Omental fat pad (tissue), 4 donors: ENCODE results near the gene ANAPC5. TPM values are rescaled to one million over a fixed set of nuclear protein-coding genes. Genes with fewer than 3 reads are reported as not detected.
"Not testable (repeated sequence)": the region's sequence is repeated elsewhere in the genome, so short reads cannot be mapped to it uniquely, and the experiment has no call there.

ENCODE experiments used
- ATAC-seq: fragments of 150-250 bp; one replicate; pipeline ENCODE4 v1.9.1; 2016; ENCODE audit warnings: mild to moderate bottlenecking, moderate library complexity; ENCODE audit not compliant: low FRiP score
- DNase-seq: peaks from one replicate; pipeline ENCODE4 v3.0.0-alpha.2; 2019; ENCODE audit warnings: low spot score
- total RNA-seq, 4 donors: library from RNA; depleted of rRNA; stranded (reverse); fragments of >200 nt; gene quantifications; one replicate each; pipeline ENCODE4 v1.1.0, GENCODE V29; 2016
- TF ChIP-seq, protein P1 (sequence below), 3 donors: fragments of 450-650 bp; IDR thresholded peaks; one replicate each; pipeline ENCODE4 v1.5.1; 2016 to 2017; ENCODE audit warnings: antibody characterized with exemption in 3 of 3, mild to moderate bottlenecking in 3 of 3, moderate library complexity in 2 of 3

ANAPC5 gene
- total RNA-seq, 4 donors from 2014 or later, result 88.2 to 154 (median 101) TPM

DNA sequence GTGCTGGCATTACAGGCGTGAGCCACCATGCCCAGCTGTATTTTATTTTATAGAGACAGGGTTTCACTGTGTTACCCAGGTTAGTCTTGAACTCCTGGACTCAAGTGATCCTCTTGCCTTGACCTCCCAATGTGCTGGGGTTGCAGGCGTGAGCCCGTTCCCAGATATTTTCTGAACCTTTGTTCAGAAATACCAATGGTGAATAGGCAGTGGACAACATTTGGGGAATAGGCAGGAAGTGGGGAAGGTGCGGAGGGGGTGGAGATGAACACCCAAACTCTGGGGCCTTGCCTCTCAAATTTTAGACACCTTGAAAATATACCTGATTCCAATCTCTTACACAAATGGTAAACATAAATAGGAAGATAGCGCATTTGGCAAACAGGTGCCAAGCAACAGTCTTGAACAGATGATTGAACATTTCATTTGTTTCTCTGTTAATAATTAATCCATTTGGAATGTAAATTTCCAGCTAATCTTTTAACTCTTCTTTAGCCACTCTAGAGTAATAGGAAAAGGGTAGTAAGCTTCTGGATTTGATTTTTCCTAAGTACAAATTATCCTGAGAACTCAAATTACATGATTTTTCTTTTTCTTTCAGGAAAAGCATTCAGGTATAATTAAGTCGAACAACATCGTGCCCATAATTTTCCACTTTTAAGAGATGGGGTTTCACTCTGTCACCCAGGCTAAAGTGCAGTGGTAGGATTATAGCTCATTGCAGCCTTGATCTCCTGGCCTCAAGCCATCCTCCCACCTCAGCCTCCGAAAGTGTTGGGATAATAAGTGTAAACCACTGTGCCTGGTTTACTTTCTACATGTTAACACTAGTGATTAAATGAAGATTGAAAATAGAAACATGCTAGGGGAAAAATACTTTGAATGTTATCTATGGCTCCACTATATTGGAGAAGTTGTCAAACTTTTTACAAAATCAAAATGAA is 24.8 kb upstream of the ANAPC5 start:
- TF ChIP-seq, protein P1, sequence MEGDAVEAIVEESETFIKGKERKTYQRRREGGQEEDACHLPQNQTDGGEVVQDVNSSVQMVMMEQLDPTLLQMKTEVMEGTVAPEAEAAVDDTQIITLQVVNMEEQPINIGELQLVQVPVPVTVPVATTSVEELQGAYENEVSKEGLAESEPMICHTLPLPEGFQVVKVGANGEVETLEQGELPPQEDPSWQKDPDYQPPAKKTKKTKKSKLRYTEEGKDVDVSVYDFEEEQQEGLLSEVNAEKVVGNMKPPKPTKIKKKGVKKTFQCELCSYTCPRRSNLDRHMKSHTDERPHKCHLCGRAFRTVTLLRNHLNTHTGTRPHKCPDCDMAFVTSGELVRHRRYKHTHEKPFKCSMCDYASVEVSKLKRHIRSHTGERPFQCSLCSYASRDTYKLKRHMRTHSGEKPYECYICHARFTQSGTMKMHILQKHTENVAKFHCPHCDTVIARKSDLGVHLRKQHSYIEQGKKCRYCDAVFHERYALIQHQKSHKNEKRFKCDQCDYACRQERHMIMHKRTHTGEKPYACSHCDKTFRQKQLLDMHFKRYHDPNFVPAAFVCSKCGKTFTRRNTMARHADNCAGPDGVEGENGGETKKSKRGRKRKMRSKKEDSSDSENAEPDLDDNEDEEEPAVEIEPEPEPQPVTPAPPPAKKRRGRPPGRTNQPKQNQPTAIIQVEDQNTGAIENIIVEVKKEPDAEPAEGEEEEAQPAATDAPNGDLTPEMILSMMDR (IDR thresholded peaks at IDR 0.05), result no peak
- ATAC-seq (no peak), DNase-seq (no peak)

DNA sequence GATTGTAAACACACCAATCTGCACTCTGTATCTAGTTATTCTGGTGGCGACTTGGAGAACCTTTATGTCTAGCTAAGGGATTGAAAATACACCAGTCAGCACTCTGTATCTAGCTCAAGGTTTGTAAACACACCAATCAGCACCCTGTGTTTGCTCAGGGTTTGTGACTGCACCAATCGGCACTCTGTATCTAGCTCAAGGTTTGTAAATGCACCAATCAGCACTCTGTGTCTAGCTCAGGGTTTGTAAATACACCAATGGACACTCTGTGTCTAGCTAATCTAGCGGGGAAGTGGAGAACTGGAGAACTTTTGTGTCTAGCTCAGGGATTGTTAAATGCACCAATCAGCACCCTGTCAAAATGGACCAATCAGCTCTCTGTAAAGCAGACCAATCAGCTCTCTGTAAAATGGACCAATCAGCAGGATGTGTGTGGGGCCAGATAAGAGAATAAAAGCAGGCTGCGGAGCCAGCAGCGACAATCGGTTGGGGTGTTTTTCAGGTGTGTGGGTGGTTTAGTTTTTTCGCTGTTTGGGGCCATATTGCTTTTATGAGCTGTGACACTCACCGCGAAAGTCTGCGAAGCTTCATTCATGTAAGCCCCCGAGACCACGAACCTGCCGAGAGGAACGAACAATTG is 22.9 kb upstream of the ANAPC5 start:
- DNase-seq, ATAC-seq: not testable (repeated sequence)

DNA sequence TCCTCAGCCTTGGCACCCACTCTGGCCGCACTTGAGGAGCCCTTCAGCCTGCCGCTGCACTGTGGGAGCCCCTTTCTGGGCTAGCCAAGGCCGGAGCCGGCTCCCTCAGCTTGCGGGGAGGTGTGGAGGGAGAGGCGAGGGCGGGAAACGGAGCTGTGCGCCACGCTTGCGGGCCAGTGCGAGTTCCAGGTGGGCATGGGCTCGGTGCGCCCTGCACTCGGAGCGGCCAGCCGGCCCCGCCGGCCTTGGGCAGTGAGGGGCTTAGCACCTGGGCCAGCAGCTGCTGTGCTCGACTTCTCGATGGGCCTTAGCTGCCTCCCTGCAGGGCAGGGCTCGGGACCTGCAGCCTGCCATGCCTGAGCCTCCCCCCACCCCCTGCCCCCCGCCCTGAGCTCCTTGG is 22.1 kb upstream of the ANAPC5 start:
- not testable (repeated sequence) for DNase-seq, ATAC-seq

DNA sequence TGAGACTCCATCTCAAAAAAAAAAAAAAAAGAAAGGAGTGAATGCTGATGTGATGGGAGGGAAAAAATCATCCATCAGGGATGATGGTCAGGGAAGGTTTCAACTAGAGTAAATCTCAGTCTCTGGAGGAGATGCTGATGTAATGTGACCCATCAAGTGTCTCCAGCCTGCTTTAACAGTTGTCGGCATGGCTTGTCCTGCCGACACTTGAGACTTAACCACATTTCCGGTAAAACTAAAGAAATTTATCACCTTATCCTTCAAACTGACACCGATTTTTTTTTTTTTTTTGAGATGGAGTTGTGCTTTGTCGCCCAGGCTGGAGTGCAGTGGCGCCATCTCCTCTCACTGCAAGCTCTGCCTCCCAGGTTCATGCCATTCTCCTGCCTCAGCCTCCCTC is 21.5 kb upstream of the ANAPC5 start:
- TF ChIP-seq, protein P1 (IDR thresholded peaks at IDR 0.05), result no peak
- DNase-seq, result no peak
- no peak for ATAC-seq

DNA sequence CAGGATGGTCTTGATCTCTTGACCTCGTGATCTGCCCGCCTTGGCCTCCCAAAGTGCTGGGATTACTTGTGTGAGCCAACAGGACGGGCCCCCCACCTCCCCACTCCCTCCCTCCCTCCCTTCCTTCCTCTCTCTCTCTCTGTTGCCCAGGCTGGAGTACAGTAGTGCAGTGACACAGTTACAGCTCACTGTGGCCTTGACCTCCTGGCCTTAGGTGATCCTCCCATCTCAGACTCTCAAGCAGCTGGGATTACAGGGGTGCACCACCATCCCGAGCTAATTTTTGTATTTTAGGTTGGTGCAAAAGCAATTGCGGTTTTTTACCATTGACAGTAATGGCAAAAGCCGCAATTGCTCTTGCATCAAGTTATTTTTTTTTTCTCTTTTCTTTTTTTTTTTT is 19.2 kb upstream of the ANAPC5 start:
- DNase-seq (no peak), ATAC-seq (no peak)
- TF ChIP-seq, protein P1 (IDR thresholded peaks at IDR 0.05), result no peak

DNA sequence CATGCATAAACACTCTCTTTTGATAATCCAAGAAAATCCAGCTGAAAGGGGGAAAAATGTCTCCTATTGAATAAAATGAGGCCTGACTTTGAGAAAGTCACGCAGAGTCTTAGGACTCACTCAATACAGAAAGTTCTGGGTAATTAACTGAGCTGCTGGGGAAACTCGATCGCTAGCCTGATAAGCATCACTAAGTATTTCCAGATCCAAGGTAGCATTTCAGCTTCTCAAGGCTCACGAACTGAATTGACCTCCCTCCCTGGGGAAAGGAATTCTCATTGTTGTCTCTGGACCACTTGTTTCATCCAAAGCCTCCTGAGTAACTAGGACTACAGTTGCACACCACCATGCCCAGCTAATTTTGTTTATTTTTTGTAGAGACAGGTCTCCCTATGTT is 13.8 kb upstream of the ANAPC5 start:
- ATAC-seq (no peak), DNase-seq (no peak)
- TF ChIP-seq, protein P1 (IDR thresholded peaks at IDR 0.05), result no peak

DNA sequence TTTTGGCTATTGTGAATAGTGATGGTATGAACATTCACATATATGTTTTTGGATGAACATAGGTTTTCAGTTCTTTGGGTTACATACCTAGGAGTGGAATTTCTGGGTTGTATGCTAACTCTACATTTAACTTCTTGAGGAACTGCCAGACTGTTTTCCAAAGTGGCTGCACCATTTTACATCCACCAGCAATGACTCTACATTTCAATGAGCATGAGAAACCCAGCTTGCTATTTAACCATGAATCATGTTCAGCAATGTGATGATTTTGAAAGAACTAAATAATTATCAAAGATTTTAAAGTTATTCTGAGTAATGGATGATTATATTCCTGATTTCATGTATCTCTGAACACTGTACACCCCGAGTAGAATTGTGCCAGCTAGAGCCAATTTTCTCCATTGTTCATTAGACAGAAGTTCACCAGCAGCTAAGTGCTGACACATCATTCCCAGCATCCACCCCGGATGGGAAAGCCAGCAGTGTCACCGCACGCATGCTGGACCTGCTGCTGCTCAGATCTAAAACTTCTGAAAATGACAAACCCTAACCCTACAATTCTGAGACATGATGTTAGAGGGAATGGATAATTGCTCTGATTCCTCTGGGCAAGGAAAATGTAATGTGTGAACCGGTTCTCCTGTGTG is 13.3 kb upstream of the ANAPC5 start:
- TF ChIP-seq, protein P1 (IDR thresholded peaks at IDR 0.05), result no peak
- no peak for DNase-seq
- no peak for ATAC-seq
